ENCODE data around the gene KCNAB1. TPM values are rescaled to one million over a fixed set of nuclear protein-coding genes. Genes with fewer than 3 reads are reported as not detected.

The KCNAB1 gene
- total and polyA plus RNA-seq, 2 of the 8 experiments (the other 6 are each of a cell fraction or from before 2014, with no cell fraction given), result 0.51 to 2.3 TPM

DNA sequence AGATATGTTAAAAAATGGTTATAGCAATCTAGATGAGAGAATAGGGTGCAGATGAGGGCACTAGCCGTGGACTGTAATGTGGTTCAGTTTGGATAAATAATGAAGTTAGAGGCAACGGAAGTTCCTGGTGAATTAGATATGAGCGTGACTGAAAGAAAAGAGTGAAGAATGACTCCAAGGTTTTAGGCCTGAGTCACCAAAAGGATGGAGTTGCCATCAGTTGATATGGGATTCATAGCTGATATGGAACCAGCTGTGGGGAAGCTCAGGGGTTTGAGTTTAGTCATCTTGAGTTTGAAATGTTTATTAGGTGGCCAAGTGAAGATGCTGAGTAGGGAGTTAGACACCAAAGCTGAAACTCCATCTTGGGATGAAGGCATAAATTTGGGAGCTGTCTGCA is 368.4 kb downstream of the KCNAB1 start:
- H3K23ac ChIP-seq (ENCODE audit: insufficient read length), result no peak overlapping the region
- ChIA-PET POLR2A (ENCODE audit: partially characterized antibody) (no interaction called here), CTCF (ENCODE audit: partially characterized antibody) (interaction anchor here (0.9 to 2.6 kb wide), 8 partner anchors 14 to 478 kb away, joined by 3 to 19 read pairs (median 4); no protein-coding TSS in a partner anchor)
- H3K4ac ChIP-seq (replicated peaks; ENCODE audit: insufficient read length, low read depth, low read length), result no peak overlapping the region
- H3K23me2 ChIP-seq (ENCODE audit: low read depth, low read length), result no peaks in the 10 kb centered on the region
- no peak overlapping the region for H3K9ac ChIP-seq (replicated peaks in 1 of 4; ENCODE audit: extremely low read depth in 1 of 4, low read depth in 3 of 4, low read length in 3 of 4)
- no peak overlapping the region for H3K4me3 ChIP-seq (ENCODE audit: extremely low read depth in 1 of 4, insufficient read depth in 2 of 4, low read depth in 3 of 4, low read length in 4 of 4)
- no peaks in the 10 kb centered on the region for H3K36me3 ChIP-seq (ENCODE audit: control insufficient read depth in 2 of 4, insufficient read depth in 4 of 4, low read length in 3 of 4)
- H4K8ac ChIP-seq (ENCODE audit: extremely low read depth, insufficient read depth, low read length), result no peak overlapping the region
- no peak overlapping the region for H2BK20ac ChIP-seq (ENCODE audit: low read length)
- no peak overlapping the region for H3K27ac ChIP-seq (ENCODE audit: low read depth, low read length)
- no peak overlapping the region for H4K91ac ChIP-seq (replicated peaks; ENCODE audit: insufficient read length, low read length)
- no peak overlapping the region for H3K4me2 ChIP-seq (ENCODE audit: insufficient read depth in 1 of 2, low read depth in 2 of 2, low read length in 2 of 2)
- no peak overlapping the region for H2BK12ac ChIP-seq (ENCODE audit: low read depth, low read length)
- H3K4me1 ChIP-seq (replicated peaks in 1 of 4; ENCODE audit: control insufficient read depth in 3 of 4, insufficient read depth in 4 of 4, low read length in 3 of 4), result no peaks in the 10 kb centered on the region
- H2BK120ac ChIP-seq (replicated peaks; ENCODE audit: low read depth, low read length), result no peak overlapping the region
- H3K14ac ChIP-seq (ENCODE audit: insufficient read length), result no peak overlapping the region
- no peaks in the 10 kb centered on the region for H3K79me1 ChIP-seq (ENCODE audit: low read depth, low read length)
- DNase-seq (ENCODE audit: low read depth in 1 of 2, low spot score in 2 of 2) (no peak), FAIRE-seq (no peak)
- H2AFZ ChIP-seq (ENCODE audit: low read length), result no peak overlapping the region
- H2BK5ac ChIP-seq (ENCODE audit: low read depth, low read length), result no peak overlapping the region
- no peaks in the 10 kb centered on the region for H4K20me1 ChIP-seq (replicated peaks in 1 of 2; ENCODE audit: control insufficient read depth in 1 of 2, insufficient read depth in 2 of 2, low read length in 2 of 2)
- 88% methylated on average over 3 of the region's 3 CpGs; no CpG with 5 or more reads in 1 of the 2 experiments for WGBS, 2 experiments (ENCODE audit: extremely low coverage in 1 of 2, insufficient coverage in 1 of 2, insufficient read length in 1 of 2, insufficient replicate concordance in 2 of 2, low coverage in 1 of 2, low lambda C conversion rate in 2 of 2, missing lambda C conversion rate in 1 of 2)
- no peaks in the 10 kb centered on the region for H3K9me3 ChIP-seq (ENCODE audit: insufficient read depth in 2 of 2, low read depth in 1 of 2, low read length in 1 of 2)
- no peak overlapping the region for H2AK5ac ChIP-seq (ENCODE audit: low read depth, low read length)
- no peak overlapping the region for H2BK15ac ChIP-seq (ENCODE audit: low read length)
- no peaks in the 10 kb centered on the region for H3K79me2 ChIP-seq (ENCODE audit: control insufficient read depth in 1 of 2, insufficient read depth in 2 of 2, low read length in 2 of 2)
- H3K56ac ChIP-seq (replicated peaks; ENCODE audit: insufficient read length, low read depth, low read length), result no peak overlapping the region
- no peak overlapping the region for H4K5ac ChIP-seq (ENCODE audit: insufficient read length, low read depth, low read length)
- H3K27me3 ChIP-seq (replicated peaks in 1 of 4; ENCODE audit: control insufficient read depth in 3 of 4, extremely low read depth in 1 of 4, insufficient read depth in 3 of 4, low read length in 3 of 4), result no peaks in the 10 kb centered on the region
- H3K18ac ChIP-seq (ENCODE audit: extremely low read depth, low read length), result no peak overlapping the region
- no peak for TF ChIP-seq CHD2 (IDR thresholded peaks at IDR 0.05; ENCODE audit: low read length)
- no peak for TF ChIP-seq HDAC2 (IDR thresholded peaks at IDR 0.05; ENCODE audit: borderline replicate concordance in 1 of 2, low read depth in 2 of 2, low read length in 2 of 2)
- no peak for TF ChIP-seq TCF12 (IDR thresholded peaks at IDR 0.05; ENCODE audit: low read depth, low read length)
- TF ChIP-seq EP300 (IDR thresholded peaks at IDR 0.05; ENCODE audit: borderline replicate concordance in 1 of 2, low read depth in 2 of 2, low read length in 2 of 2), result no peak
- no peak for TF ChIP-seq POLR2AphosphoS5 (IDR thresholded peaks at IDR 0.05; ENCODE audit: low read depth, low read length)
- no peak for TF ChIP-seq RFX5 (IDR thresholded peaks at IDR 0.05; ENCODE audit: borderline replicate concordance, low read depth, low read length)
- TF ChIP-seq BRCA1 (IDR thresholded peaks at IDR 0.05; ENCODE audit: low read depth, low read length), result no peak
- no peak for TF ChIP-seq CBX8 (IDR thresholded peaks at IDR 0.05; ENCODE audit: borderline replicate concordance, low read depth, low read length)
- no peak for TF ChIP-seq TBP (IDR thresholded peaks at IDR 0.05; ENCODE audit: low read depth, low read length)
- no peak for TF ChIP-seq SIN3A (conservative IDR thresholded peaks at IDR 0.05 in 1 of 2, IDR thresholded peaks at IDR 0.05 in 1 of 2; ENCODE audit: low read depth in 1 of 2, low read length in 2 of 2)
- TF ChIP-seq KDM1A (IDR thresholded peaks at IDR 0.05; ENCODE audit: borderline replicate concordance, low read length), result no peak
- TF ChIP-seq KDM5A (IDR thresholded peaks at IDR 0.05; ENCODE audit: low read length), result no peak
- TF ChIP-seq, protein P1, sequence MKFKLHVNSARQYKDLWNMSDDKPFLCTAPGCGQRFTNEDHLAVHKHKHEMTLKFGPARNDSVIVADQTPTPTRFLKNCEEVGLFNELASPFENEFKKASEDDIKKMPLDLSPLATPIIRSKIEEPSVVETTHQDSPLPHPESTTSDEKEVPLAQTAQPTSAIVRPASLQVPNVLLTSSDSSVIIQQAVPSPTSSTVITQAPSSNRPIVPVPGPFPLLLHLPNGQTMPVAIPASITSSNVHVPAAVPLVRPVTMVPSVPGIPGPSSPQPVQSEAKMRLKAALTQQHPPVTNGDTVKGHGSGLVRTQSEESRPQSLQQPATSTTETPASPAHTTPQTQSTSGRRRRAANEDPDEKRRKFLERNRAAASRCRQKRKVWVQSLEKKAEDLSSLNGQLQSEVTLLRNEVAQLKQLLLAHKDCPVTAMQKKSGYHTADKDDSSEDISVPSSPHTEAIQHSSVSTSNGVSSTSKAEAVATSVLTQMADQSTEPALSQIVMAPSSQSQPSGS (IDR thresholded peaks at IDR 0.05; ENCODE audit: low read length), result no peak

Data from H1 (cell line).